Naive B cell (primary cell): ENCODE results near the gene GPR39. TPM values are rescaled to one million over a fixed set of nuclear protein-coding genes. Genes with fewer than 3 reads are reported as not detected.

Experiments used
- ATAC-seq, 2 donors: fragments of 150-1000 bp; cut with Tn5 transposase; 2 replicates each; pipeline ENCODE4 v1.10.0; 2021; ENCODE audit warnings: low read depth in 2 of 2, mild to moderate bottlenecking in 2 of 2, moderate library complexity in 2 of 2
- DNase-seq: peaks from one replicate; pipeline ENCODE4 v3.0.0; 2022
- H3K27ac Mint-ChIP-seq, 6 donors: one replicate each; pipeline ENCODE4 v1.8.0; 2020 to 2022; ENCODE audit warnings: mild to moderate bottlenecking in 6 of 6, mixed read lengths in 6 of 6, moderate library complexity in 5 of 6, inconsistent platforms in 2 of 6
- H3K27me3 Mint-ChIP-seq, 3 donors: one replicate each; pipeline ENCODE4 v1.8.0; 2021 to 2022; ENCODE audit warnings: mixed read lengths in 3 of 3, mild to moderate bottlenecking in 1 of 3
- H3K36me3 Mint-ChIP-seq, 2 donors: one replicate each; pipeline ENCODE4 v1.8.0; 2020 to 2022; ENCODE audit warnings: mixed read lengths in 2 of 2, inconsistent platforms in 1 of 2, mild to moderate bottlenecking in 1 of 2
- H3K4me1 Mint-ChIP-seq, 3 donors: one replicate each; pipeline ENCODE4 v1.8.0; 2020 to 2022; ENCODE audit warnings: mixed read lengths in 3 of 3, inconsistent platforms in 1 of 3, mild to moderate bottlenecking in 1 of 3, moderate library complexity in 1 of 3
- H3K4me3 Mint-ChIP-seq, 8 donors: one replicate each; pipeline ENCODE4 v1.8.0; 2020 to 2022; ENCODE audit warnings: mild to moderate bottlenecking in 8 of 8, mixed read lengths in 8 of 8, moderate library complexity in 8 of 8, inconsistent platforms in 2 of 8
- H3K9me3 Mint-ChIP-seq, 7 donors: one replicate each; pipeline ENCODE4 v1.8.0; 2020 to 2022; ENCODE audit warnings: mixed read lengths in 7 of 7, mild to moderate bottlenecking in 5 of 7, inconsistent platforms in 2 of 7, moderate library complexity in 1 of 7
- polyA plus RNA-seq, 6 donors: library from polyadenylated mRNA; unstranded; fragments of 300-500 nt; fragmentation: Illumina TruSeq; gene quantifications; one replicate each; pipeline ENCODE4 v1.2.3, GENCODE V29; 2021; ENCODE audit warnings: low read depth in 6 of 6

Gene GPR39
- polyA plus RNA-seq, 6 donors from 2014 or later: not detected

GRCh38 chr2:132468821-132469675 lies 52.4 kb downstream of the GPR39 start:
- Mint-ChIP-seq H3K9me3 (peaks cover 0 to 25% (median 15%) of the 10 kb centered on the region in 7 donors), H3K27ac (no peak overlapping the region), H3K36me3 (peaks cover 0 to 3% of the 10 kb centered on the region in 2 donors), H3K4me1 (no peaks in the 10 kb centered on the region), H3K4me3 (no peak overlapping the region), H3K27me3 (no peaks in the 10 kb centered on the region)
- no peak for DNase-seq
- no peak for ATAC-seq

DNA sequence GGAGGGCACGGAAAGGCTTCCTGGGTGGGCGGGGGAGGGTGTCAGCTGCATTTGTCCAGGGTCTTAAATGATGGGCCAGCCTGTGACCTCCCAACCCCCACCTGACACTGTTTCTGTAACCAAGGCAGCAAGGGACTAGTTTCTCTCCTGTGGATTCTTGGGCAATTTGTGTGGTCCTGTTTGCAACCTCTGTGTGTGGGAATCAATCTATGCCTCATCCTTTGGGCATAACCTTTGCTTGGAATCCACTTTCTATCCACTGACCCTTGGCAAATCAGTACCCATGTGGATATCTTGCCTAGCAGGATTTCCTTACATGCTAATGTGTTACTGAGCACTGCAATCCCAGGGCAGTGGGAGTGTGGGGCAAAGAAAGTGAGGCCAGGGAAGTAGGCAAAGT lies 54.1 kb downstream of the GPR39 start:
- Mint-ChIP-seq H3K27ac (no peak overlapping the region), H3K27me3 (no peaks in the 10 kb centered on the region), H3K4me3 (no peak overlapping the region), H3K36me3 (no peaks in the 10 kb centered on the region), H3K9me3 (peaks cover 0 to 17% (median 9%) of the 10 kb centered on the region in 7 donors), H3K4me1 (no peaks in the 10 kb centered on the region)
- no peak for ATAC-seq
- no peak for DNase-seq

DNA sequence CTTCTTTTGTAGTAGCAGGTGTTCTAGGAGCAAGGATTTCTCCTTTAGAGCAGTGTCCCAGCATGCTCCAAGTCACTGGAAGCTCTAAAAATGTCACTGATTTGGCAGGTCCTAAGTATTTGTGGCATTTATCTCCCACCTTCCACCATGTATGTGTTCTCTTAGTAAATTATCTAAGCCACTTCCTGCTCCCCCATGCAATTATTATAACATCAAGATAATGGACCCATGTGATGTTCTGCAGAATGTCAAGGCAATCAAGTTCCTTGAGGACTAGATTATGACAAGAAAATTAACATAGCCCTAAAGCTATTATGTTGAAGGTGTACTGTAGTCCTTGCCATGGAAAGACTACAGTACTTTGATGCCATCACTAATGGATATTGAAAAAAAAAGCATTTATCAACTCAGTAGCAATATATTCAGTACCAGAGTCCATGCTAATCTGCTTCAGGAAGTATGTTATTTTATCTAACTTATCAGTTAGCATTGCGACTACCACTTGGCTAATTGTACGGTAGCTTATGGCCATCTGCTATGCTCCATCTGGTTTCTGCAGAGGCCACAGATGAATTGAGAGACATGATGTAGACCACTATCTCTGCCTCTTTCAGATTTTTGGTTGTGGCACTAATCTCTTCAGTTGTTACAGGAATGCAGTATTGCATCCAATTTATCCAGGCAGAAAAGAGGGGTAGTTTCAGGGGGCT lies 56.7 kb downstream of the GPR39 start:
- H3K9me3 Mint-ChIP-seq: peaks cover 0 to 9% (median 2%) of the 10 kb centered on the region in 7 donors
- ATAC-seq (no peak), DNase-seq (no peak)
- H3K36me3 Mint-ChIP-seq: no peaks in the 10 kb centered on the region
- no peak overlapping the region for H3K4me3 Mint-ChIP-seq
- no peaks in the 10 kb centered on the region for H3K27me3 Mint-ChIP-seq
- no peak overlapping the region for H3K27ac Mint-ChIP-seq
- H3K4me1 Mint-ChIP-seq: no peaks in the 10 kb centered on the region

DNA sequence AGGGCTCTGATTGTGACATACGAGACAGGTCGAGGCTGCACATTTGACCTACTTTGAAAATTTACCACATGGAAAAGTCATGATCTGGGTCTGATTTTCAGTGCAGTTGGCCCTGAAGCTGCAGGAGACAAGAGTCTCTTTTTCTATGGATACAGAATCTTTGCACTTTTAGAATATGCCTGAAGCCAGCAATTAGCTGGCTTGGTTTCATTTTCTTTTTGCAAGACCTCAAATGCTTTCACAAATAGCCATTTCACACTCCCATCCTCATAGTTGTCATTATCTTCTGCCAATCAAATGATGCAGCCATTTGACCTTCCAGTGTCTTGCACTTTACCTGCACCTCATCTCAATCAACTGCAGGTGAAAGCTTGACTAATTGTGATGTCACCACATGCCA lies 59.0 kb downstream of the GPR39 start:
- ATAC-seq (no peak), DNase-seq (no peak)
- H3K27me3 Mint-ChIP-seq: no peaks in the 10 kb centered on the region
- no peak overlapping the region for H3K27ac Mint-ChIP-seq
- no peaks in the 10 kb centered on the region for H3K4me1 Mint-ChIP-seq
- H3K36me3 Mint-ChIP-seq: no peaks in the 10 kb centered on the region
- peaks cover 0 to 13% (median 4%) of the 10 kb centered on the region in 7 donors for H3K9me3 Mint-ChIP-seq
- H3K4me3 Mint-ChIP-seq: no peak overlapping the region

DNA sequence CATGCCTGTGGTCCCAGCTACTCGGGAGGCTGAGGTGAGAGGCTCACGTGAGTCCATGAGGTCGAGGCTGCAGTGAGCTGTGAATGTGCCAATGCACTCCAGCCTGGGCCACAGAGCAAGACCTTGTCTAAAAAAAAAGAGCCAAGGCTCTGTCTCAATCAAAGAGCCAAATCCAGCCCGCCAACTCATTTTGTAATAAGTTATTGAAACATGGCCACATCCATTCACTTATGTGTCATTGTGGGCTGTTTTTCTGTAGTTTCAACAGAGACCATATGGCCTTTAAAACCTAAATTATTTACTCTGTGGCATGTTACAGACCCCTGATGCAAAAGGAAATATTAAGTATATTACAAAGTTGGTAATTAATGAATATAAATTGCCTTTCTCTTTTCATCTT lies 60.8 kb downstream of the GPR39 start:
- no peak overlapping the region for H3K4me3 Mint-ChIP-seq
- no peaks in the 10 kb centered on the region for H3K36me3 Mint-ChIP-seq
- no peaks in the 10 kb centered on the region for H3K4me1 Mint-ChIP-seq
- H3K9me3 Mint-ChIP-seq: peaks cover 0 to 13% (median 4%) of the 10 kb centered on the region in 7 donors
- H3K27me3 Mint-ChIP-seq: no peaks in the 10 kb centered on the region
- H3K27ac Mint-ChIP-seq: no peak overlapping the region
- no peak for ATAC-seq
- no peak for DNase-seq

DNA sequence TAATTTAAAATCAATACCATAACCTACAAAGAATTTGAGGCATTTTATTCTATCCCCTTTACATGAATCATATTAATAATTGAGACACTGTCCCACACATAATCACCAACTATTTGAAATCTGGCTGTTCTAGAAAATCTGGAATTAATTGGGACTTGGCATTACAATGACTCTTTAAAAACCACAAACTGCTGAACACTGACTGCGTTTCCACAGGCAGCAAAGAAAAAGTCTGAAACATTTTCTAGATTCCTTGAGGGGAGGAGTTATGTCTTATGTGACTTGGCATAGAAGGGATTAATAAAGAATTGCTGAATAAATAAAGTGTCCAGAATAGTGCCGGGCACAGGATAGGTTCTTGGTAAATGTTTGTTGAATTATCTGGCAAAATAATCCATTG lies 61.4 kb downstream of the GPR39 start:
- ATAC-seq (no peak), DNase-seq (no peak)
- H3K4me1 Mint-ChIP-seq: no peaks in the 10 kb centered on the region
- H3K4me3 Mint-ChIP-seq: no peak overlapping the region
- no peaks in the 10 kb centered on the region for H3K36me3 Mint-ChIP-seq
- no peak overlapping the region for H3K27ac Mint-ChIP-seq
- peaks cover 0 to 13% (median 4%) of the 10 kb centered on the region in 7 donors for H3K9me3 Mint-ChIP-seq
- H3K27me3 Mint-ChIP-seq: no peaks in the 10 kb centered on the region

GRCh38 chr2:132478461-132479105 lies 62.0 kb downstream of the GPR39 start:
- Mint-ChIP-seq H3K27ac (no peak overlapping the region), H3K4me1 (no peaks in the 10 kb centered on the region), H3K9me3 (peaks cover 0 to 13% (median 2%) of the 10 kb centered on the region in 7 donors), H3K36me3 (no peaks in the 10 kb centered on the region), H3K27me3 (no peaks in the 10 kb centered on the region), H3K4me3 (no peak overlapping the region)
- no peak for ATAC-seq
- no peak for DNase-seq

GRCh38 chr2:132479155-132479554 lies 62.5 kb downstream of the GPR39 start:
- Mint-ChIP-seq H3K9me3 (peaks cover 0 to 13% (median 2%) of the 10 kb centered on the region in 7 donors), H3K27ac (peak overlapping the region in 1 of 6 donors; percentile 45), H3K27me3 (no peaks in the 10 kb centered on the region), H3K4me3 (no peak overlapping the region), H3K4me1 (no peaks in the 10 kb centered on the region), H3K36me3 (no peaks in the 10 kb centered on the region)
- ATAC-seq: no peak
- no peak for DNase-seq

- no peaks in the 10 kb centered on the region for H3K36me3 Mint-ChIP-seq
- no peak overlapping the region for H3K4me3 Mint-ChIP-seq
- no peak overlapping the region for H3K27ac Mint-ChIP-seq
- no peaks in the 10 kb centered on the region for H3K4me1 Mint-ChIP-seq
- H3K9me3 Mint-ChIP-seq: peaks cover 0 to 9% (median 2%) of the 10 kb centered on the region in 7 donors
- ATAC-seq: no peak
- no peak for DNase-seq
- peaks cover 0 to 5% (median 0%) of the 10 kb centered on the region in 3 donors for H3K27me3 Mint-ChIP-seq
These were observed 66.2 kb downstream of the GPR39 start for GRCh38 chr2:132482821-132483220.

DNA sequence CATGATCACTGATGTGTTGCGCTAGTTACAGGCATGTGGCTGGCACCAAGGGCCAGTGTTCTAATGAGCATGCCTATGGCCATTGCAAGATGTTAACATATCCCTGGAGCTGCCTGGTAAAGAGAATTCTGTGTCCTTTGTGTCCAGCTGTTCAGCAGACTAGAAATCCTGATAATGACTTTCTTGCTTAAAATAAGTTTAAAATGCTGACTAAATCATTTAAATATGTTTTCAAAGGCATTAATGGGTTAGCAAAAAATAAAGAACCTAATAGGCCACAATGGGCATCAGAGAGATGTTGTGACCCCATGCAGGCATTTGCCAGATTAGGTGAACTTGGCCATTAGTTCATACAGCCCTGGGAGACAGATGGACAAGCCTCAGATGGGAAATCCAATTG lies 67.5 kb downstream of the GPR39 start:
- H3K9me3 Mint-ChIP-seq: peaks cover 0 to 7% (median 2%) of the 10 kb centered on the region in 7 donors
- no peaks in the 10 kb centered on the region for H3K4me1 Mint-ChIP-seq
- no peak for ATAC-seq
- DNase-seq: no peak
- H3K36me3 Mint-ChIP-seq: peaks cover 0 to 5% of the 10 kb centered on the region in 2 donors
- H3K27ac Mint-ChIP-seq: no peak overlapping the region
- no peak overlapping the region for H3K4me3 Mint-ChIP-seq
- H3K27me3 Mint-ChIP-seq: peaks cover 5 to 8% (median 7%) of the 10 kb centered on the region in 3 donors

DNA sequence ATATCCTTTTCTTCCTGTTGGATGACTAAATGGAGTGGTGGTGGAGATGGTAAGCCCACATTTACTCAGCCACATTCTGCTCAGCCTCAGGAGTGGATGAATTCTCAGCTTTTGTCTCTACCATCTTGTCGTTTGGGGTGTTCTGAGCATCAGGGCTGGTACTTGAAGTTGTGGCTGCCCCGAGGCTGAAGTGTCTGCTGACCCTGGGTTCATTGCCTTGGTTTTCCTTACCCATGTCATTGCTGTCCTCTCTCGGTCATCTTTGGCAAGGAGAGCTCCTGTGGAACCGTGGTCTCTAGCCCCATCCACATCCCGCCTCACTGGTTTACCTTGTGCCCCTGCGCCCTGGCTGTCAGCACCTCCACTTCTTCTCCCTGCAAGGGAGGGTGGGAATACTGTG lies 71.9 kb downstream of the GPR39 start:
- Mint-ChIP-seq H3K4me3 (no peak overlapping the region), H3K27me3 (peaks cover 5 to 11% (median 10%) of the 10 kb centered on the region in 3 donors), H3K27ac (no peak overlapping the region), H3K9me3 (peaks cover 0 to 7% (median 0%) of the 10 kb centered on the region in 7 donors), H3K36me3 (peaks cover 0 to 5% of the 10 kb centered on the region in 2 donors), H3K4me1 (no peaks in the 10 kb centered on the region)
- no peak for DNase-seq
- ATAC-seq: no peak

DNA sequence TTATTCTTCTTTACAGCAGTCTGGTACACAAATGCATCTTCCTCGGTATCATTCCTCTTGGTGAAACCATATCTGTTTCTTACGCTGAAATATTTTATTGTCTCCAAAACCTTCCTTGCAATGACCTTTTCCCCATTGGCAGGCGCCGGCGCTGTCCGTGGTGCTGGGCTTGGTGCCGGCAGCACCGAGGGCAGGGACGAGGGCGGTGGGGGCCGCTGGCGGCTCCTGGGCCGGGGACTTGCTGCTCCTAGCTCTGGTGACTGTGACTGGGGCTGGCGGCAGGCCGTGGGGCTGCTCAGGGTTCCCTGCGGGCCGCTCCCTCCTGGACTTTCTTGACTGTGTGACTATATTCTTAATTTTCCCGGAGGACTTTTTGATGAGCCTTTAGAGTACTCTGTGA lies 72.5 kb downstream of the GPR39 start:
- ATAC-seq (no peak), DNase-seq (no peak)
- Mint-ChIP-seq H3K27ac (no peak overlapping the region), H3K36me3 (peaks cover 0 to 5% of the 10 kb centered on the region in 2 donors), H3K4me3 (no peak overlapping the region), H3K27me3 (peaks cover 5 to 11% (median 10%) of the 10 kb centered on the region in 3 donors), H3K4me1 (no peaks in the 10 kb centered on the region), H3K9me3 (peaks cover 0 to 9% (median 0%) of the 10 kb centered on the region in 7 donors)

DNA sequence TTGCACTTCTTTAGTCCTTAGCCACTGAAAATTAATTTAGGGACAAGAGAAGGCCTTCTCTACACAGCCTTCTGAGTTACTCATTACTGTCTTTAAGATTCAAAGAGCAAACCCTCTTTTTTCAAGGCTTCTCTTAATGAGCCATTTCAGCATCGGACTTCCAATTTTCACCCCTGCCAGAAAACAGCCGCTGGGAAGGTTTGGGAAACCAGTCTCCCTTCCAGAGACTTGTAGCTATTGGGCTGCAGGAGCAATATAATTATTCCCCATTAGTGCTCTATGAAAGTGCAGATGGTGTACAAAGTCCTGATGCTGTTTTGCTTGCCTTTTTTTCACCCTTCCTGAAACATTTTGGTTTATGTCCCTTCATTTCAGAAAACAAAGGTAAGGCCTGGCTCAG lies 79.3 kb downstream of the GPR39 start:
- DNase-seq (no peak), ATAC-seq (no peak)
- Mint-ChIP-seq H3K27ac (no peak overlapping the region), H3K36me3 (no peaks in the 10 kb centered on the region), H3K4me1 (no peaks in the 10 kb centered on the region), H3K4me3 (no peak overlapping the region), H3K27me3 (no peaks in the 10 kb centered on the region), H3K9me3 (peaks cover 0 to 10% (median 0%) of the 10 kb centered on the region in 7 donors)
